GM19035 (cell line): Measurements from ENCODE around the gene ALB.

Experiments used
- ATAC-seq: cut with Tn5 transposase; IDR thresholded peaks from one replicate; pipeline ENCODE4 v1.9.1; 2021; ENCODE audit not compliant: unreplicated experiment

Gene ALB

GRCh38 chr4:73448448-73449203 is 44.5 kb downstream of the ALB start:
- no peak for ATAC-seq

- ATAC-seq = no peak
These were observed 46.4 kb downstream of the ALB start for GRCh38 chr4:73450398-73451004.

- ATAC-seq = no peak
These were observed 47.3 kb downstream of the ALB start for GRCh38 chr4:73451404-73451803.

- ATAC-seq = no peak
These were observed 48.1 kb downstream of the ALB start for GRCh38 chr4:73451981-73452747.

- no peak for ATAC-seq
These were observed 49.0 kb downstream of the ALB start for GRCh38 chr4:73452953-73453700.

GRCh38 chr4:73453701-73454005 is 49.6 kb downstream of the ALB start:
- no peak for ATAC-seq

GRCh38 chr4:73454920-73455319 is 50.8 kb downstream of the ALB start:
- ATAC-seq = no peak

- no peak for ATAC-seq
These were observed 52.3 kb downstream of the ALB start for GRCh38 chr4:73456177-73457022.

- ATAC-seq = no peak
These were observed 54.3 kb downstream of the ALB start for GRCh38 chr4:73458184-73459047.

GRCh38 chr4:73459048-73459421 is 54.9 kb downstream of the ALB start:
- ATAC-seq = no peak

- ATAC-seq = no peak
These were observed 56.9 kb downstream of the ALB start for GRCh38 chr4:73460913-73461522.

GRCh38 chr4:73468170-73468569 is 64.1 kb downstream of the ALB start:
- no peak for ATAC-seq

- no peak for ATAC-seq
These were observed 66.6 kb downstream of the ALB start for GRCh38 chr4:73470728-73471127.
